Gastrocnemius medialis (tissue), 4 donors: ENCODE measurements around the gene CLSTN3. TPM values are rescaled to one million over a fixed set of nuclear protein-coding genes. Genes with fewer than 3 reads are reported as not detected.
A peak's percentile ranks its signal among the peaks of the same experiment; 100 is the strongest.

Source experiments
- ATAC-seq, 2 donors: fragments of 150-250 bp; one replicate each; pipeline ENCODE4 v1.9.1; 2016
- DNase-seq, 2 donors: peaks; one replicate each; pipeline ENCODE4 v3.0.0-alpha.2; 2019
- H3K27ac ChIP-seq, 4 donors: fragments of 200-600 bp; sonication (generic); 1 replicate in 1 of 4; 2 replicates in 3 of 4; pipeline ENCODE4 v1.5.1; 2016 to 2018; ENCODE audit warnings: mild to moderate bottlenecking in 2 of 4, moderate library complexity in 1 of 4
- H3K27me3 ChIP-seq, 3 donors: fragments of 200-600 bp; sonication (generic) in 2 of 3; 1 replicate in 1 of 3; 2 replicates in 2 of 3; pipeline versions ENCODE4 v1.5.1 to v1.6.0; 2016 to 2019; ENCODE audit warnings: mild to moderate bottlenecking in 1 of 3, moderate library complexity in 1 of 3
- H3K36me3 ChIP-seq, 2 donors: fragments of 200-600 bp; sonication (generic) in 1 of 2; one replicate each; pipeline ENCODE4 v1.5.1; 2017 to 2018
- H3K4me1 ChIP-seq, 2 donors: fragments of 200-600 bp; sonication (generic) in 1 of 2; one replicate each; pipeline ENCODE4 v1.5.1; 2016 to 2017; ENCODE audit warnings: mild to moderate bottlenecking in 2 of 2
- H3K4me3 ChIP-seq, 4 donors: fragments of 200-600 bp; sonication (generic) in 3 of 4; 1 replicate in 1 of 4; 2 replicates in 3 of 4; pipeline ENCODE4 v1.5.1; 2016 to 2019; ENCODE audit warnings: mild to moderate bottlenecking in 2 of 4
- H3K9me3 ChIP-seq, 3 donors: fragments of 200-600 bp; sonication (generic) in 2 of 3; 1 replicate in 1 of 3; 2 replicates in 2 of 3; pipeline ENCODE4 v1.5.1; 2016 to 2019
- POLR2A ChIP-seq, 2 donors: fragments of 450-650 bp; IDR thresholded peaks; one replicate each; pipeline ENCODE4 v1.6.1; 2017; ENCODE audit warnings: antibody characterized with exemption in 2 of 2, mild to moderate bottlenecking in 2 of 2, moderate library complexity in 2 of 2
- in situ Hi-C, 4 donors: fragments of 200-750 bp; cut with MboI; loops; one replicate each; pipeline versions ENCODE4 v1.15.0 to v1.8.0; 2017; ENCODE audit warnings: low sequenced_read_pairs in 4 of 4
- intact Hi-C: fragments of 100-400 bp; cut with DNase I; formaldehyde crosslinking; loops from one replicate; pipeline ENCODE4 v1.15.1; 2023; ENCODE audit warnings: low total_unique reads
- total RNA-seq, 4 donors: library from RNA; depleted of rRNA; stranded (reverse); fragments of >200 nt; gene quantifications; one replicate each; pipeline versions ENCODE4 v1.1.0 to v1.2.3, GENCODE V29; 2016
- TF ChIP-seq, protein P1 (sequence below), 5 experiments: fragments of 450-650 bp in 3 of 5; fragments of 200-600 bp in 2 of 5; sonication (generic) in 2 of 5; IDR thresholded peaks in 4 of 5; conservative IDR thresholded peaks in 1 of 5; 1 replicate in 4 of 5; 2 replicates in 1 of 5; pipeline ENCODE4 v1.5.1; 2016 to 2019; ENCODE audit warnings: antibody characterized with exemption in 5 of 5, mild to moderate bottlenecking in 3 of 5, moderate library complexity in 3 of 5

CLSTN3 gene
- total RNA-seq, 4 donors from 2014 or later = 1.2 to 3.5 (median 2.4) TPM

DNA sequence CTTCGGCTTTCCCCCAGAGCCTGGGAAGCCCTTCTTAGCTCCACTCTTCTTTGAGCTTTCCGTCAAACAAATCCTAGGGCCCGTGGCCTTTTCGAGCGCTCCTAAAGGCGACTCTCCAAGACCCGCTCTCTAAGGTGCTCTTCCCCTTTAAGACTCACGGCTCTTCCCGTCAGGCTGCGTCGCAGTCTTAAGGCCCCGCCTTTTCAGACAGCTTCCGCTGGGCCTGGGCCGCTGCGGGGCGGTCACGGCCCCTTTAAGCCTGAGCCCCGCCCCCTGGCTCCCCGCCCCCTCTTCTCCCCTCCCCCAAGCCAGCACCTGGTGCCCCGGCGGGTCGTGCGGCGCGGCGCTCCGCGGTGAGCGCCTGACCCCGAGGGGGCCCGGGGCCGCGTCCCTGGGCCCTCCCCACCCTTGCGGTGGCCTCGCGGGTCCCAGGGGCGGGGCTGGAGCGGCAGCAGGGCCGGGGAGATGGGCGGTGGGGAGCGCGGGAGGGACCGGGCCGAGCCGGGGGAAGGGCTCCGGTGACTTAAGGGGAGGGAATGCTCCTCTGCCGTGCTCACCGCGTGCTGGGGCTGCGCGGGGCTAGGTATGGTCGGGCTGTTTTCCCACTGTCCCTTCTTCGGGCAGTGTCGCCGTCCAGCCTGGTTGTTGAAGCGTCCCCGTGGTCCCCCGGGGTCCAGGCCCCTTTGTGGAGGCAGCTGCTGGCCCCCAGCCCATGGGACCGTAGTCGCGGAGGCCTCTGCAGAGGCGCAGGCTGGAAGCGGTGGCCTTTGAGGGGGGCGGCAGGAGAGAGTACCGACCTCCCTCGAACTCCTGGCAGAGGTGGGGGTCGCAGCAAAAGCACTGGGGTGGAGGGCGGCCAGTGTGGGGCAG is 59.5 kb downstream of the CLSTN3 start, which contains the start of gene PEX5:
PEX5 (plus strand) TSS at position 289 of the 870 bp plus-strand sequence. CDS start 692 bp downstream, outside the sequence.
- Histone ChIP-seq H3K27me3 (no peaks in the 10 kb centered on the region), H3K9me3 (no peaks in the 10 kb centered on the region), H3K4me3 (peak within 1 kb of the TSS; percentile 82 to 96 (median 82)), H3K4me1 (peaks cover 20 to 21% of the 10 kb centered on the region in 2 donors), H3K36me3 (peaks cover 0 to 17% of the 10 kb centered on the region in 2 donors), H3K27ac (peak within 1 kb of the TSS; percentile 90 to 96 (median 94))
- in situ Hi-C loops (loop anchor here in 2 of 4 donors (25.0 kb wide), 1 partner anchor 848 kb away; the partner anchor contains the start of gene FOXJ2 (in 2 of the 2)), intact Hi-C loops (loop anchor here (2.0 to 5.0 kb wide), 2 partner anchors 47 to 317 kb away; partner anchors contain the start of gene SPSB2)
- DNase-seq = peak; percentile 82 to 92
- peak; percentile 95 to 96 for ATAC-seq
- peak; percentile 52 to 65 for TF ChIP-seq POLR2A (IDR thresholded peaks at IDR 0.05)
- TF ChIP-seq, protein P1, sequence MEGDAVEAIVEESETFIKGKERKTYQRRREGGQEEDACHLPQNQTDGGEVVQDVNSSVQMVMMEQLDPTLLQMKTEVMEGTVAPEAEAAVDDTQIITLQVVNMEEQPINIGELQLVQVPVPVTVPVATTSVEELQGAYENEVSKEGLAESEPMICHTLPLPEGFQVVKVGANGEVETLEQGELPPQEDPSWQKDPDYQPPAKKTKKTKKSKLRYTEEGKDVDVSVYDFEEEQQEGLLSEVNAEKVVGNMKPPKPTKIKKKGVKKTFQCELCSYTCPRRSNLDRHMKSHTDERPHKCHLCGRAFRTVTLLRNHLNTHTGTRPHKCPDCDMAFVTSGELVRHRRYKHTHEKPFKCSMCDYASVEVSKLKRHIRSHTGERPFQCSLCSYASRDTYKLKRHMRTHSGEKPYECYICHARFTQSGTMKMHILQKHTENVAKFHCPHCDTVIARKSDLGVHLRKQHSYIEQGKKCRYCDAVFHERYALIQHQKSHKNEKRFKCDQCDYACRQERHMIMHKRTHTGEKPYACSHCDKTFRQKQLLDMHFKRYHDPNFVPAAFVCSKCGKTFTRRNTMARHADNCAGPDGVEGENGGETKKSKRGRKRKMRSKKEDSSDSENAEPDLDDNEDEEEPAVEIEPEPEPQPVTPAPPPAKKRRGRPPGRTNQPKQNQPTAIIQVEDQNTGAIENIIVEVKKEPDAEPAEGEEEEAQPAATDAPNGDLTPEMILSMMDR (IDR thresholded peaks at IDR 0.05 in 4 of 5, conservative IDR thresholded peaks at IDR 0.05 in 1 of 5) = no peak

GRCh38 chr12:7190268-7191055 is 60.3 kb downstream of the CLSTN3 start:
- ATAC-seq = peak; percentile 5 to 11
- H3K4me3 ChIP-seq = peak overlapping the region; percentile 82 to 96 (median 82)
- peaks cover 0 to 17% of the 10 kb centered on the region in 2 donors for H3K36me3 ChIP-seq
- intact Hi-C loops (no loop called here), in situ Hi-C loops (loop anchor here in 2 of 4 donors (25.0 kb wide), 1 partner anchor 847 kb away; the partner anchor contains the start of gene FOXJ2 (in 2 of the 2))
- H3K27ac ChIP-seq = peak overlapping the region; percentile 90 to 96 (median 94)
- TF ChIP-seq, protein P1 (IDR thresholded peaks at IDR 0.05 in 4 of 5, conservative IDR thresholded peaks at IDR 0.05 in 1 of 5) = no peak
- TF ChIP-seq POLR2A (IDR thresholded peaks at IDR 0.05) = no peak
- H3K9me3 ChIP-seq = no peaks in the 10 kb centered on the region
- peak in 1 of 2 donors; percentile 26 for DNase-seq
- no peaks in the 10 kb centered on the region for H3K27me3 ChIP-seq
- H3K4me1 ChIP-seq = peaks cover 20 to 21% of the 10 kb centered on the region in 2 donors

GRCh38 chr12:7193674-7194073 is 63.5 kb downstream of the CLSTN3 start:
- Histone ChIP-seq H3K4me1 (peaks cover 13% of the 10 kb centered on the region in 2 donors), H3K9me3 (no peaks in the 10 kb centered on the region), H3K27ac (no peak overlapping the region), H3K4me3 (no peak overlapping the region), H3K36me3 (peaks cover 0 to 24% of the 10 kb centered on the region in 2 donors), H3K27me3 (no peaks in the 10 kb centered on the region)
- TF ChIP-seq POLR2A (IDR thresholded peaks at IDR 0.05) = no peak
- DNase-seq (no peak), ATAC-seq (no peak)
- intact Hi-C loops = no loop called here
- in situ Hi-C loops = loop anchor here in 2 of 4 donors (25.0 kb wide), 1 partner anchor 844 kb away; the partner anchor contains the start of gene FOXJ2 (in 2 of the 2)

GRCh38 chr12:7197841-7198240 is 67.7 kb downstream of the CLSTN3 start:
- intact Hi-C loops (no loop called here), in situ Hi-C loops (loop anchor here in 2 of 4 donors (25.0 kb wide), 1 partner anchor 839 kb away; the partner anchor contains the start of gene FOXJ2 (in 2 of the 2))
- TF ChIP-seq POLR2A (IDR thresholded peaks at IDR 0.05) = no peak
- TF ChIP-seq, protein P1 (IDR thresholded peaks at IDR 0.05 in 4 of 5, conservative IDR thresholded peaks at IDR 0.05 in 1 of 5) = no peak
- H3K9me3 ChIP-seq = no peaks in the 10 kb centered on the region
- ATAC-seq (no peak), DNase-seq (no peak)
- H3K27me3 ChIP-seq = no peaks in the 10 kb centered on the region
- no peak overlapping the region for H3K27ac ChIP-seq
- peaks cover 0 to 34% of the 10 kb centered on the region in 2 donors for H3K36me3 ChIP-seq
- H3K4me1 ChIP-seq = no peaks in the 10 kb centered on the region
- H3K4me3 ChIP-seq = no peak overlapping the region
